ENCODE measurements around the gene TMEM123. TPM values are rescaled to one million over a fixed set of nuclear protein-coding genes. Genes with fewer than 3 reads are reported as not detected.

TMEM123 gene
- total and polyA plus RNA-seq, 2 of the 8 experiments (the other 6 are each of a cell fraction or from before 2014, with no cell fraction given) = 75.5 to 80.1 TPM

GRCh38 chr11:102493524-102493923 is 41.0 kb upstream of the TMEM123 start:
- no peak overlapping the region for H3K9ac ChIP-seq (replicated peaks in 1 of 4; ENCODE audit: extremely low read depth in 1 of 4, low read depth in 3 of 4, low read length in 3 of 4)
- no peak overlapping the region for H2BK15ac ChIP-seq (ENCODE audit: low read length)
- H3K4me3 ChIP-seq (ENCODE audit: extremely low read depth in 1 of 4, insufficient read depth in 2 of 4, low read depth in 3 of 4, low read length in 4 of 4) = no peak overlapping the region
- no peak overlapping the region for H4K5ac ChIP-seq (ENCODE audit: insufficient read length, low read depth, low read length)
- FAIRE-seq (no peak), DNase-seq (ENCODE audit: low read depth in 1 of 2, low spot score in 2 of 2) (no peak)
- no peak overlapping the region for H4K8ac ChIP-seq (ENCODE audit: extremely low read depth, insufficient read depth, low read length)
- H3K23me2 ChIP-seq (ENCODE audit: low read depth, low read length) = no peaks in the 10 kb centered on the region
- H2BK5ac ChIP-seq (ENCODE audit: low read depth, low read length) = no peak overlapping the region
- no peaks in the 10 kb centered on the region for H3K9me3 ChIP-seq (ENCODE audit: insufficient read depth in 2 of 2, low read depth in 1 of 2, low read length in 1 of 2)
- POLR2A ChIA-PET (ENCODE audit: partially characterized antibody) = interaction anchor here (0.6 kb wide), 1 partner anchor 94 kb away, joined by 4 read pairs; no protein-coding TSS in a partner anchor
- H3K27me3 ChIP-seq (replicated peaks in 1 of 4; ENCODE audit: control insufficient read depth in 3 of 4, extremely low read depth in 1 of 4, insufficient read depth in 3 of 4, low read length in 3 of 4) = no peaks in the 10 kb centered on the region
- H4K91ac ChIP-seq (replicated peaks; ENCODE audit: insufficient read length, low read length) = no peak overlapping the region
- no peak overlapping the region for H2BK20ac ChIP-seq (ENCODE audit: low read length)
- CTCF ChIA-PET (ENCODE audit: partially characterized antibody) = interaction anchor here (0.7 to 3.6 kb wide), 9 partner anchors 16 to 206 kb away, joined by 3 to 20 read pairs (median 4); no protein-coding TSS in a partner anchor
- no peak overlapping the region for H3K27ac ChIP-seq (ENCODE audit: low read depth, low read length)
- no peak overlapping the region for H2BK120ac ChIP-seq (replicated peaks; ENCODE audit: low read depth, low read length)
- no peak overlapping the region for H3K4me2 ChIP-seq (ENCODE audit: insufficient read depth in 1 of 2, low read depth in 2 of 2, low read length in 2 of 2)
- H3K4ac ChIP-seq (replicated peaks; ENCODE audit: insufficient read length, low read depth, low read length) = no peak overlapping the region
- no peaks in the 10 kb centered on the region for H3K79me1 ChIP-seq (ENCODE audit: low read depth, low read length)
- no peak overlapping the region for H3K56ac ChIP-seq (replicated peaks; ENCODE audit: insufficient read length, low read depth, low read length)
- no peak overlapping the region for H3K18ac ChIP-seq (ENCODE audit: extremely low read depth, low read length)
- H2AK5ac ChIP-seq (ENCODE audit: low read depth, low read length) = no peak overlapping the region
- H4K20me1 ChIP-seq (replicated peaks in 1 of 2; ENCODE audit: control insufficient read depth in 1 of 2, insufficient read depth in 2 of 2, low read length in 2 of 2) = no peaks in the 10 kb centered on the region
- no peak overlapping the region for H2BK12ac ChIP-seq (ENCODE audit: low read depth, low read length)
- H3K4me1 ChIP-seq (replicated peaks in 1 of 4; ENCODE audit: control insufficient read depth in 3 of 4, insufficient read depth in 4 of 4, low read length in 3 of 4) = peaks cover 0 to 6% (median 2%) of the 10 kb centered on the region in 4 experiments; a peak in 2 of 7 replicates
- H3K14ac ChIP-seq (ENCODE audit: insufficient read length) = no peak overlapping the region
- no peaks in the 10 kb centered on the region for H3K79me2 ChIP-seq (ENCODE audit: control insufficient read depth in 1 of 2, insufficient read depth in 2 of 2, low read length in 2 of 2)
- no peaks in the 10 kb centered on the region for H3K36me3 ChIP-seq (ENCODE audit: control insufficient read depth in 2 of 4, insufficient read depth in 4 of 4, low read length in 3 of 4)
- 92% methylated on average over 5 of the region's 5 CpGs; no CpG with 5 or more reads in 1 of the 2 experiments for WGBS, 2 experiments (ENCODE audit: extremely low coverage in 1 of 2, insufficient coverage in 1 of 2, insufficient read length in 1 of 2, insufficient replicate concordance in 2 of 2, low coverage in 1 of 2, low lambda C conversion rate in 2 of 2, missing lambda C conversion rate in 1 of 2)
- H2AFZ ChIP-seq (ENCODE audit: low read length) = no peak overlapping the region
- H3K23ac ChIP-seq (ENCODE audit: insufficient read length) = no peak overlapping the region
- TF ChIP-seq BACH1 (IDR thresholded peaks at IDR 0.05; ENCODE audit: low read length) (no peak), SRF (IDR thresholded peaks at IDR 0.05; ENCODE audit: low read depth, low read length) (no peak), PHF8 (conservative IDR thresholded peaks at IDR 0.05; ENCODE audit: low read depth, low read length) (no peak), RFX5 (IDR thresholded peaks at IDR 0.05; ENCODE audit: borderline replicate concordance, low read depth, low read length) (no peak), YY1 (IDR thresholded peaks at IDR 0.05; ENCODE audit: low read depth, low read length) (no peak), BCL11A (IDR thresholded peaks at IDR 0.05; ENCODE audit: low read depth in 2 of 2, low read length in 2 of 2) (no peak), KDM4A (IDR thresholded peaks at IDR 0.05; ENCODE audit: low read depth, low read length, severe bottlenecking) (no peak), HDAC6 (IDR thresholded peaks at IDR 0.05; ENCODE audit: low read depth, low read length) (no peak)
